ENCODE data around the gene RGCC. TPM values are rescaled to one million over a fixed set of nuclear protein-coding genes. Genes with fewer than 3 reads are reported as not detected.
A peak's percentile ranks its signal among the peaks of the same experiment; 100 is the strongest.

The RGCC gene
- 3.4 and 4.8 TPM in 2 replicates for total RNA-seq (2021)
- Bru-seq, nascent RNA = percentile 44 among the genes with signal in this experiment
- BruChase-seq, experiment 1, labeled RNA remaining after a 2-hour chase = percentile 33 among the genes with signal in this experiment
- percentile 37 among the genes with signal in this experiment for BruChase-seq, experiment 2, labeled RNA remaining after a 6-hour chase
- long read RNA-seq, transcript RGCC-201 (5 exons, 960 nt) = major isoform, 12 of 13 reads
- long read RNA-seq, partial matches to known transcripts = 0 of 13 reads
- long read RNA-seq, other reads (novel, unspliced or antisense) = 1 of 13 reads

- Histone ChIP-seq H4K20me1 (ENCODE audit: insufficient read depth) (no peaks in the 10 kb centered on the region), H3K27ac (no peak within 1 kb of the TSS), H3K9me3 (ENCODE audit: insufficient read depth, low read depth) (no peaks in the 10 kb centered on the region), H3K4me1 (replicated peaks; ENCODE audit: insufficient read depth) (0 out of 2 replicates have a peak, but pooled peaks cover 5% of the 10 kb centered on the region), H3K4me2 (peak within 1 kb of the TSS; percentile 86), H3K27me3 (ENCODE audit: insufficient read depth, low read depth) (peaks cover 14% of the 10 kb centered on the region; the same call in 1 of the 2 replicates), H3K9me2 (ENCODE audit: insufficient read depth) (no peaks in the 10 kb centered on the region), H3F3A (ENCODE audit: insufficient read depth, low read depth) (peaks cover 8% of the 10 kb centered on the region; the same call in 1 of the 2 replicates), H2AFZ (peak within 1 kb of the TSS; percentile 82), H3K36me3 (ENCODE audit: low read depth) (no peaks in the 10 kb centered on the region), H3K4me3 (peak within 1 kb of the TSS; percentile 62), H3K79me2 (ENCODE audit: low read depth) (no peaks in the 10 kb centered on the region)
- TF ChIP-seq EZH2 (IDR thresholded peaks at IDR 0.05; ENCODE audit: low read depth) (no peak), CTCF (conservative IDR thresholded peaks at IDR 0.05) (no peak)
- intact Hi-C loops (cut with micrococcal nuclease; ENCODE audit: unreplicated experiment) = loop anchor here (2.0 kb wide), 1 partner anchor 154 kb away; no protein-coding TSS in a partner anchor
- no TSS peak for BruUV-seq (replicated peaks)
- CTCF ChIA-PET = interaction anchor here (0.7 kb wide), 1 partner anchor 63 kb away, joined by 4 read pairs; no protein-coding TSS in a partner anchor
- DNase-seq = peak; percentile 46 to 77
- POLR2A ChIA-PET (ENCODE audit: unreplicated experiment) = no interaction called here
Measured at GRCh38 chr13:41456768-41457588, at the start of gene RGCC. Gene RGCC (plus strand): TSS chr13:41457550. CDS start chr13:41457708, 158 bp downstream.

- Histone ChIP-seq H3K27me3 (ENCODE audit: insufficient read depth, low read depth) (no peaks in the 10 kb centered on the region), H3K79me2 (ENCODE audit: low read depth) (no peaks in the 10 kb centered on the region), H3K27ac (no peak overlapping the region), H4K20me1 (ENCODE audit: insufficient read depth) (no peaks in the 10 kb centered on the region), H3F3A (ENCODE audit: insufficient read depth, low read depth) (no peaks in the 10 kb centered on the region), H3K4me1 (replicated peaks; ENCODE audit: insufficient read depth) (no peaks in the 10 kb centered on the region), H3K36me3 (ENCODE audit: low read depth) (no peaks in the 10 kb centered on the region), H3K9me2 (ENCODE audit: insufficient read depth) (no peaks in the 10 kb centered on the region), H2AFZ (no peak overlapping the region), H3K4me2 (no peak overlapping the region), H3K9me3 (ENCODE audit: insufficient read depth, low read depth) (no peaks in the 10 kb centered on the region), H3K4me3 (no peak overlapping the region)
- BruUV-seq (replicated peaks) = no TSS peak
- ChIA-PET CTCF (no interaction called here), POLR2A (ENCODE audit: unreplicated experiment) (no interaction called here)
- intact Hi-C loops (cut with micrococcal nuclease; ENCODE audit: unreplicated experiment) = no loop called here
- no peak for DNase-seq
- no peak for TF ChIP-seq EZH2 (IDR thresholded peaks at IDR 0.05; ENCODE audit: low read depth)
- no peak for TF ChIP-seq CTCF (conservative IDR thresholded peaks at IDR 0.05)
Measured at GRCh38 chr13:41408121-41408520, 49.2 kb upstream of the RGCC start.

GRCh38 chr13:41408746-41409145 is 48.6 kb upstream of the RGCC start:
- Histone ChIP-seq H3F3A (ENCODE audit: insufficient read depth, low read depth) (no peaks in the 10 kb centered on the region), H3K27me3 (ENCODE audit: insufficient read depth, low read depth) (no peaks in the 10 kb centered on the region), H2AFZ (no peak overlapping the region), H3K9me3 (ENCODE audit: insufficient read depth, low read depth) (no peaks in the 10 kb centered on the region), H3K27ac (no peak overlapping the region), H3K9me2 (ENCODE audit: insufficient read depth) (no peaks in the 10 kb centered on the region), H3K4me3 (no peak overlapping the region), H3K36me3 (ENCODE audit: low read depth) (no peaks in the 10 kb centered on the region), H3K4me2 (no peak overlapping the region), H4K20me1 (ENCODE audit: insufficient read depth) (no peaks in the 10 kb centered on the region), H3K4me1 (replicated peaks; ENCODE audit: insufficient read depth) (no peaks in the 10 kb centered on the region), H3K79me2 (ENCODE audit: low read depth) (no peaks in the 10 kb centered on the region)
- TF ChIP-seq CTCF (conservative IDR thresholded peaks at IDR 0.05) (no peak), EZH2 (IDR thresholded peaks at IDR 0.05; ENCODE audit: low read depth) (no peak)
- no TSS peak for BruUV-seq (replicated peaks)
- DNase-seq = no peak
- ChIA-PET POLR2A (ENCODE audit: unreplicated experiment) (no interaction called here), CTCF (no interaction called here)
- intact Hi-C loops (cut with micrococcal nuclease; ENCODE audit: unreplicated experiment) = no loop called here
